Activated T-cell treated with anti-CD3 and anti-CD28 coated beads, Interleukin-2, amount 50 U/mL, for 72 hours (primary cell): ENCODE measurements around the gene FAM8A1. TPM values are rescaled to one million over a fixed set of nuclear protein-coding genes. Genes with fewer than 3 reads are reported as not detected.
"Not testable (repeated sequence)": the region's sequence is repeated elsewhere in the genome, so short reads cannot be mapped to it uniquely, and the experiment has no call there.

Source experiments
- ATAC-seq, 2 donors: fragments of 150-1000 bp; cut with Tn5 transposase; replicated peaks in 1 of 2; 2 replicates each; pipeline ENCODE4 v1.10.0; 2021; ENCODE audit warnings: moderate library complexity in 2 of 2, mild to moderate bottlenecking in 1 of 2
- DNase-seq, 2 donors: peaks; one replicate each; pipeline ENCODE4 v3.0.0; 2021 to 2022; ENCODE audit warnings: mixed read lengths in 1 of 2
- H3K27ac Mint-ChIP-seq: one replicate; pipeline ENCODE4 v1.8.0; 2022; ENCODE audit warnings: mild to moderate bottlenecking, moderate library complexity, mixed read lengths
- H3K27me3 Mint-ChIP-seq: one replicate; pipeline ENCODE4 v1.8.0; 2022; ENCODE audit warnings: low read depth, mixed read lengths
- H3K36me3 Mint-ChIP-seq, 2 donors: one replicate each; pipeline ENCODE4 v1.8.0; 2022; ENCODE audit warnings: mixed read lengths in 2 of 2, mild to moderate bottlenecking in 1 of 2; ENCODE audit not compliant: insufficient read depth in 2 of 2
- H3K4me1 Mint-ChIP-seq: one replicate; pipeline ENCODE4 v1.8.0; 2022; ENCODE audit warnings: low read depth, mixed read lengths
- H3K4me3 Mint-ChIP-seq, 2 donors: one replicate each; pipeline ENCODE4 v1.8.0; 2022; ENCODE audit warnings: mild to moderate bottlenecking in 2 of 2, mixed read lengths in 2 of 2, moderate library complexity in 2 of 2
- H3K9me3 Mint-ChIP-seq, 2 donors: one replicate each; pipeline ENCODE4 v1.8.0; 2022; ENCODE audit warnings: mixed read lengths in 2 of 2
- total RNA-seq, 2 donors: library from RNA; stranded (reverse); gene quantifications; one replicate each; pipeline ENCODE4 v1.2.3, GENCODE V29; 2022

The FAM8A1 gene, protein sequence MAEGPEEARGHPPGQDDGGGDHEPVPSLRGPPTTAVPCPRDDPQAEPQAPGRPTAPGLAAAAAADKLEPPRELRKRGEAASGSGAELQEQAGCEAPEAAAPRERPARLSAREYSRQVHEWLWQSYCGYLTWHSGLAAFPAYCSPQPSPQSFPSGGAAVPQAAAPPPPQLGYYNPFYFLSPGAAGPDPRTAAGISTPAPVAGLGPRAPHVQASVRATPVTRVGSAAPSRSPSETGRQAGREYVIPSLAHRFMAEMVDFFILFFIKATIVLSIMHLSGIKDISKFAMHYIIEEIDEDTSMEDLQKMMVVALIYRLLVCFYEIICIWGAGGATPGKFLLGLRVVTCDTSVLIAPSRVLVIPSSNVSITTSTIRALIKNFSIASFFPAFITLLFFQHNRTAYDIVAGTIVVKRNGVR
- 1 to 10 TPM; 6.3 to 7.3 TPM for total RNA-seq

GRCh38 chr6:17599877-17600526 lies at the start of gene FAM8A1:
Gene FAM8A1, plus strand, starts transcription at chr6:17600302. Its CDS starts 108 bp downstream, at chr6:17600410.
- Mint-ChIP-seq H3K27ac (peak within 1 kb of the TSS; percentile 98), H3K4me3 (peak within 1 kb of the TSS; percentile 92 to 99)

GRCh38 chr6:17551383-17551958 lies 48.6 kb upstream of the FAM8A1 start:
- ATAC-seq (no peak), DNase-seq (no peak)
- H3K36me3 Mint-ChIP-seq: no peaks in the 10 kb centered on the region
- no peak overlapping the region for H3K4me3 Mint-ChIP-seq
- H3K27me3 Mint-ChIP-seq: peaks cover 22% of the 10 kb centered on the region
- H3K4me1 Mint-ChIP-seq: no peaks in the 10 kb centered on the region
- no peaks in the 10 kb centered on the region for H3K9me3 Mint-ChIP-seq
- H3K27ac Mint-ChIP-seq: no peak overlapping the region

More at GRCh38 chr6:17599877-17600526, at the start of gene FAM8A1:
- peak; percentile 95 to 97 for DNase-seq
- Mint-ChIP-seq H3K36me3 (peaks cover 4 to 9% of the 10 kb centered on the region in 2 donors), H3K27me3 (no peaks in the 10 kb centered on the region), H3K9me3 (peaks cover 0 to 1% of the 10 kb centered on the region in 2 donors), H3K4me1 (peaks cover 38% of the 10 kb centered on the region)
- peak; percentile 88 for ATAC-seq

DNA sequence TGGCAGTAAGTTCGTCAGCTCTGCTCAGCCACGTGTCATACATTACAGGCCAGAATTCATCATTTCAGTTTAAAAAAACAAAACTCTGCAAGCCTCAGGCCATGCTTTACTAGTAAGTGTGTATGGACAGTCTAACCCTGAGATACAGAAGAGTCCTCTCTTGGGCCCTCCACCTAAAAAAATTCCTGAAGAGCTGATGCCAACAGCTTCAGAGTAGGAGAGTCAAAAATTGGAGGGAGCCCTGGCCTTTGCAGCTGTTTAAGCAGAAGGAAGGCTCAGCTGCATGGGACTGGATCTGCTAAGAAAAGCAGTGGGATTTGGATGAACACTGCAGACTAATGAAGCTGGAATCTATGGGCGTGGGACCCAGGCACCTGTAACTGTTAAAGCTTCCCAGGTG lies 47.2 kb upstream of the FAM8A1 start:
- no peak overlapping the region for H3K27ac Mint-ChIP-seq
- H3K4me3 Mint-ChIP-seq: no peak overlapping the region
- no peaks in the 10 kb centered on the region for H3K9me3 Mint-ChIP-seq
- ATAC-seq (no peak), DNase-seq (no peak)
- no peaks in the 10 kb centered on the region for H3K36me3 Mint-ChIP-seq
- H3K4me1 Mint-ChIP-seq: no peaks in the 10 kb centered on the region
- H3K27me3 Mint-ChIP-seq: peaks cover 15% of the 10 kb centered on the region

GRCh38 chr6:17556014-17556413 lies 44.1 kb upstream of the FAM8A1 start:
- DNase-seq (no peak), ATAC-seq (no peak)
- Mint-ChIP-seq H3K4me3 (no peak overlapping the region), H3K4me1 (no peaks in the 10 kb centered on the region), H3K9me3 (peaks cover 3 to 5% of the 10 kb centered on the region in 2 donors), H3K27me3 (peaks cover 13% of the 10 kb centered on the region), H3K36me3 (no peaks in the 10 kb centered on the region), H3K27ac (no peak overlapping the region)

DNA sequence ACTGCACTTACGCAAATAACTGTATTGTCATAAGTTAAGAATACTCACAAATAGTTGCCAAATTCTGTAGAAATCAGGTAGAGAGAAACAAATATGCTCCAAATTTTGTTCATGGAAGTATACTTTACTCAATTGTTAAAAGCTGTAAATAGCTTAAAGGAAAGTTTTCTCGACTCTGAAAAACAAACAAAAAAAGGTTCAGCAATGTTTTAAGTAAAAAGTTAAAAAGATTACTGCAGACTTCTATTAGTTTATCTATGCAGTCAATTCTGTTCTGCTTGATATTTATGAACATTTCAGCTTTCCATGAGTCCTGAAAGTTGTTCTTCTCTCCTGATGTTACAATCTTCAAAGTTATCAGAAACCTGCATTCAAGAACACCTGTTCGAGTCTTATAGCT lies 37.5 kb upstream of the FAM8A1 start:
- Mint-ChIP-seq H3K27ac (no peak overlapping the region), H3K27me3 (no peaks in the 10 kb centered on the region), H3K4me1 (no peaks in the 10 kb centered on the region), H3K9me3 (peaks cover 6 to 10% of the 10 kb centered on the region in 2 donors), H3K36me3 (peaks cover 3 to 9% of the 10 kb centered on the region in 2 donors), H3K4me3 (no peak overlapping the region)
- ATAC-seq (no peak), DNase-seq (no peak)

DNA sequence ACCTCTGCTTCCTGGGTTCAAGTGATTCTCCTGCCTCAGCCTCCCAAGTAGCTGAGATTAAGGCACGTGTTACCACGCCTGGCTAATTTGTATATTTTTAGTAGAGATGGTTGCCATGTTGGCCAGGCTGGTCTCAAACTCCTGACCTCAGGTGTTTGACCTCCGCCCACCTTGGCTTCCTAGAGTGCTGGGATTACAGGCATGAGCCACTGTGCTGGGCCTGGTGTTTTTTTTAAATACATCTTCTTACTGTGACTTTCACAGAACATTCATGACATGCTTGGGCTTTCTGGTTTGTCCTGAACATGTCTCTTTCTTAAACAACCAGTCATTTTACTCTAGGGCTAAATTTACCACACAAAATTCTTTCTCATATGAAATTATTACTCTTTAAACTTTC lies 34.7 kb upstream of the FAM8A1 start:
- DNase-seq (no peak), ATAC-seq (no peak)
- peaks cover 6% of the 10 kb centered on the region for H3K27me3 Mint-ChIP-seq
- H3K36me3 Mint-ChIP-seq: peaks cover 3 to 9% of the 10 kb centered on the region in 2 donors
- no peak overlapping the region for H3K4me3 Mint-ChIP-seq
- no peaks in the 10 kb centered on the region for H3K4me1 Mint-ChIP-seq
- H3K27ac Mint-ChIP-seq: no peak overlapping the region
- peaks cover 3 to 8% of the 10 kb centered on the region in 2 donors for H3K9me3 Mint-ChIP-seq

DNA sequence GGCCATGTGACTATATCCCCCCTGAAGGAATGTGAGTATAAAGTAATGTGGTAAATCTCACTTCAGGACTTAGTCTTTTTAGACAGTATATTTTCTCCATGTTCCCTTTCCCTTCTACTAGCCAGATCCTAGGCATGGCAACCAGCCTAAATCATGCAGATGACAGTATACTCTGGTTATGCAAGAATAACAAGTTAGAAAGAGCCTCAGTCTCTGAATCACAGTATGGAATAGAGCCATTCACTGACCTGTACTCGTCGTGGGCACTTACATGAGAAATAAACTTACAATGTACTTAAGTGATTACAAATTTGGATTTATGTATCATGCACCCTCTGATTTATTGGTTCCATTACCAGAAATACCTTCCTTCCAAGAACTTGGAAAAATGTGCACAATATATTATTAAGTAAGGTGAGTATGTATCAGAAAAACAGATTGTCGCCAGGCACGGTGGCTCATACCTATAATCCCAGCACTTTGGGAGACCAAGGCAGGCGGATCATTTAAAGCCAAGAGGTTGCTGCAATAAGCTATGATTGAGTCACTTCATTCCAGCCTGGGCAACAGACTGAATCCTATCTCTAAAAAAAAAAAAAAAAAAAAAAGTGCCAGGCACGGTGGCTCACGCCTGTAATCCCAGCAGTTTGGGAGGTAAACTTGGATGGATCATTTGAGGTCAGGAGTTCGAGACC lies 25.1 kb upstream of the FAM8A1 start:
- ATAC-seq (no peak), DNase-seq (no peak)
- no peak overlapping the region for H3K4me3 Mint-ChIP-seq
- H3K27me3 Mint-ChIP-seq: peaks cover 11% of the 10 kb centered on the region
- peaks cover 7 to 10% of the 10 kb centered on the region in 2 donors for H3K36me3 Mint-ChIP-seq
- H3K27ac Mint-ChIP-seq: no peak overlapping the region
- H3K9me3 Mint-ChIP-seq: peaks cover 9 to 10% of the 10 kb centered on the region in 2 donors
- H3K4me1 Mint-ChIP-seq: no peaks in the 10 kb centered on the region

GRCh38 chr6:17577059-17577458 lies 23.0 kb upstream of the FAM8A1 start:
- DNase-seq (no peak), ATAC-seq (no peak)

DNA sequence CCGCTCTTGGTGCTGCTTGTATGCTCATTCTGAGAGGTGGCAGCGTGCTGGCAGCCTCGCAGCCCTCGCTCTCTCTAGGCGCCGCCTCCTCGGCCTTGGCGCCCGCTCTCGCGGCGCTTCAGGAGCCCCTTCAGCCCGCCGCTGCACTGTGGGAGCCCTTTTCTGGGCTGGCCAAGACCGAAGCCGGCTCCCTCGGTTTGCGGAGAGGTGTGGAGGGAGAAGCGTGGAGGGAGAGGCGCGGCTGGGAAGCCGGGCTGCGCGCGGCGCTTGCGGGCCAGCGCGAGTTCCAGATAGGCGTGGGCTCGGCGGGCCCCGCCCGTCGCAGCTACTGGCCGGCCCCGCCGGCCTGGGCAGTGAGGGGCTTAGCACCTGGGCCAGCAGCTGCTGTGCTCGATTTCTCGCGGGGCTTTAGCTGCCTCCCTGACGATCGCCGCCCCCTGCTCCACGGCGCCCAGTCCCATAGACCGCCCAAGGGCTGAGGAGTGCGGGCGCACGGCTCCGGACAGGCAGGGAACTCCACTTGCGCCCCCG lies 19.5 kb upstream of the FAM8A1 start:
- Mint-ChIP-seq H3K27me3 (peaks cover 6% of the 10 kb centered on the region), H3K27ac (no peak overlapping the region), H3K4me1 (peaks cover 6% of the 10 kb centered on the region), H3K4me3 (peak overlapping the region; percentile 69 to 84), H3K36me3 (peaks cover 7 to 10% of the 10 kb centered on the region in 2 donors), H3K9me3 (peaks cover 9 to 10% of the 10 kb centered on the region in 2 donors)
- peak in 1 of 2 donors; percentile 26 for DNase-seq
- ATAC-seq: peak; percentile 72 to 79

More at GRCh38 chr6:17577059-17577458, 23.0 kb upstream of the FAM8A1 start:
- H3K27me3 Mint-ChIP-seq: peaks cover 14% of the 10 kb centered on the region
- peaks cover 7 to 10% of the 10 kb centered on the region in 2 donors for H3K36me3 Mint-ChIP-seq
- peaks cover 9 to 10% of the 10 kb centered on the region in 2 donors for H3K9me3 Mint-ChIP-seq
- no peak overlapping the region for H3K4me3 Mint-ChIP-seq
- no peaks in the 10 kb centered on the region for H3K4me1 Mint-ChIP-seq
- H3K27ac Mint-ChIP-seq: no peak overlapping the region

- not testable (repeated sequence) for H3K9me3 Mint-ChIP-seq, H3K27me3 Mint-ChIP-seq, H3K4me1 Mint-ChIP-seq, DNase-seq, ATAC-seq, H3K27ac Mint-ChIP-seq
- peaks cover 7 to 10% of the 10 kb centered on the region in 2 donors for H3K36me3 Mint-ChIP-seq
- H3K4me3 Mint-ChIP-seq: peak overlapping the region; percentile 31 to 84
Observed at GRCh38 chr6:17581282-17581681, 18.8 kb upstream of the FAM8A1 start.

GRCh38 chr6:17583811-17584210 lies 16.3 kb upstream of the FAM8A1 start:
- no peaks in the 10 kb centered on the region for H3K9me3 Mint-ChIP-seq

DNA sequence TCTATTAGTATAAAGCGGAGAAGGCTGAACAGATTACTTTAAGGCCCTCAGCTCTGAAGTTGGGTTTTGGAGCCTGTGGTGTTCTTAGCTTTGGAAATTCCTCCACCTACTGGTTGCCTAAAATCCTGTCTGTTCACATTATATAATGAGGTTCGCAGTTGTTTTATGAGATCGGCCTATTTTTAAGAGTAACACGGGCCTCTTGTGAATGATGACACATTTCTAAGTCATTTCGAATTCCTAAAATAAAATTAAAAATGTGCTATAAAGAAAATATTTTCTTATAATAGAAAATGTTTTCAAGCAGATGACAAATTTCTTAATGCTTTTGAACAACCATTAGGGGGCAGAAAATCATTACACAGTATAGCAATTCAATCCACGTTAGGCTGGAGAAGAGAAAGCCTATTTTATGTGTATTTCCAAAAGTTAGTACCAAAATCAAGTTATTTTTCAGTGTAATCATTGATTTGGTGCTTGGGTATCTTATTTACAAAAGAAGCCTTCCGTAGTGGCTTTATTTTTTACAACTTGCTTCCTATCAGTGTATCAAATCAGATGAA lies 15.8 kb upstream of the FAM8A1 start:
- Mint-ChIP-seq H3K4me1 (peaks cover 12% of the 10 kb centered on the region), H3K4me3 (no peak overlapping the region), H3K9me3 (no peaks in the 10 kb centered on the region), H3K36me3 (no peaks in the 10 kb centered on the region), H3K27ac (peak overlapping the region; percentile 18), H3K27me3 (peaks cover 6% of the 10 kb centered on the region)
- DNase-seq: no peak
- ATAC-seq: peak; percentile 57 to 62

More at GRCh38 chr6:17583811-17584210, 16.3 kb upstream of the FAM8A1 start:
- ATAC-seq (peak in 1 of 2 donors; percentile 26), DNase-seq (no peak)
- H3K4me1 Mint-ChIP-seq: peaks cover 7% of the 10 kb centered on the region
- peak overlapping the region; percentile 18 for H3K27ac Mint-ChIP-seq
- no peak overlapping the region for H3K4me3 Mint-ChIP-seq
- H3K27me3 Mint-ChIP-seq: peaks cover 6% of the 10 kb centered on the region
- no peaks in the 10 kb centered on the region for H3K36me3 Mint-ChIP-seq
